HepG2 (cell line): ENCODE measurements around the gene DAZAP1. TPM values are rescaled to one million over a fixed set of nuclear protein-coding genes. Genes with fewer than 3 reads are reported as not detected.
A peak's percentile ranks its signal among the peaks of the same experiment; 100 is the strongest.

Experiments
- BCL6 ChIP-seq: IDR thresholded peaks from 2 replicates; pipeline ENCODE4 v1.6.1; 2016; ENCODE audit warnings: missing genetic modification reagents, missing compliant biosample characterization
- CENPT ChIP-seq: sonication (generic); formaldehyde crosslinking; IDR thresholded peaks from 2 replicates; pipeline ENCODE4 v1.8.0; 2022; ENCODE audit warnings: low read depth, mild to moderate bottlenecking, moderate library complexity, missing genetic modification reagents
- JUN ChIP-seq: sonication (generic); formaldehyde crosslinking; IDR thresholded peaks from 2 replicates; pipeline ENCODE4 v1.4.0; 2020; ENCODE audit warnings: mild to moderate bottlenecking, missing genetic modification reagents
- NR1H2 ChIP-seq: sonication (generic); formaldehyde crosslinking; IDR thresholded peaks from 2 replicates; pipeline ENCODE4 v1.8.1; 2022; ENCODE audit warnings: low read depth, missing genetic modification reagents, borderline replicate concordance
- NRL ChIP-seq: sonication (generic); formaldehyde crosslinking; IDR thresholded peaks from 2 replicates; pipeline ENCODE4 v1.5.0; 2020; ENCODE audit warnings: missing genetic modification reagents, mild to moderate bottlenecking, moderate library complexity, borderline replicate concordance
- SALL1 ChIP-seq: sonication (generic); formaldehyde crosslinking; IDR thresholded peaks from 2 replicates; pipeline ENCODE4 v1.8.0; 2022; ENCODE audit warnings: mild to moderate bottlenecking, missing genetic modification reagents
- SETDB1 ChIP-seq: sonication (generic); formaldehyde crosslinking; IDR thresholded peaks from 2 replicates; pipeline ENCODE4 v1.5.1; 2020; ENCODE audit warnings: missing genetic modification reagents, mild to moderate bottlenecking, borderline replicate concordance
- SNAPC2 ChIP-seq: sonication (generic); formaldehyde crosslinking; IDR thresholded peaks from 2 replicates; pipeline ENCODE4 v1.8.1; 2022; ENCODE audit warnings: mild to moderate bottlenecking, missing genetic modification reagents
- U2AF2 ChIP-seq: fragments of 200-400 bp; formaldehyde crosslinking; IDR thresholded peaks from 2 replicates; pipeline ENCODE4 v1.6.1; 2017; ENCODE audit warnings: low read depth, mild to moderate bottlenecking, low read length
- ZEB1 ChIP-seq: IDR thresholded peaks from 2 replicates; pipeline ENCODE4 v1.6.1; 2012; ENCODE audit warnings: mild to moderate bottlenecking, low read depth, inconsistent platforms; ENCODE audit not compliant: insufficient replicate concordance
- ZNF17 ChIP-seq: sonication (generic); formaldehyde crosslinking; IDR thresholded peaks from 2 replicates; pipeline ENCODE4 v1.5.0; 2020; ENCODE audit warnings: mild to moderate bottlenecking, missing genetic modification reagents
- ZUFSP ChIP-seq: sonication (generic); formaldehyde crosslinking; IDR thresholded peaks from 2 replicates; pipeline ENCODE4 v1.9.0; 2021; ENCODE audit warnings: missing genetic modification reagents, mild to moderate bottlenecking, borderline replicate concordance
- polyA plus RNA-seq, 8 experiments: library from polyadenylated mRNA; depleted of rRNA in 3 of 8; stranded (reverse) in 7 of 8; unstranded in 1 of 8; fragments of >200 nt; fragmentation: Illumina TruSeq in 4 of 8; extraction: Trizol in 4 of 8; gene quantifications; 2 replicates each; pipeline versions ENCODE4 v1.2.1 to v1.2.3, GENCODE V29; 2011 to 2016; ENCODE audit warnings: low read depth in 4 of 8, missing spikeins in 1 of 8, mixed read lengths in 1 of 8; ENCODE audit not compliant: insufficient read depth in 1 of 8
- total RNA-seq, 5 experiments: library from RNA; depleted of rRNA; stranded (reverse); fragments of >200 nt; fragmentation: Illumina TruSeq; extraction: Trizol; gene quantifications; 2 replicates each; pipeline ENCODE4 v1.2.3, GENCODE V29; 2016; ENCODE audit warnings: low read depth in 1 of 5
- TF ChIP-seq, protein P1 (sequence below): sonication (generic); formaldehyde crosslinking; IDR thresholded peaks from 2 replicates; pipeline ENCODE4 v1.8.1; 2023; ENCODE audit warnings: missing genetic modification reagents, inconsistent platforms, borderline replicate concordance
- TF ChIP-seq, protein P2 (sequence below): sonication (generic); formaldehyde crosslinking; IDR thresholded peaks from 2 replicates; pipeline ENCODE4 v1.4.0; 2020; ENCODE audit warnings: mild to moderate bottlenecking, missing genetic modification reagents
- TF ChIP-seq, protein P3 (sequence below): sonication (generic); formaldehyde crosslinking; IDR thresholded peaks from 2 replicates; pipeline ENCODE4 v1.4.0; 2020; ENCODE audit warnings: mild to moderate bottlenecking, missing genetic modification reagents

Gene DAZAP1
- total and polyA plus RNA-seq, 2 of the 13 experiments (the other 11 are each of a cell fraction or from before 2014, with no cell fraction given): 63.3 to 79.2 TPM

- TF ChIP-seq, protein P1, sequence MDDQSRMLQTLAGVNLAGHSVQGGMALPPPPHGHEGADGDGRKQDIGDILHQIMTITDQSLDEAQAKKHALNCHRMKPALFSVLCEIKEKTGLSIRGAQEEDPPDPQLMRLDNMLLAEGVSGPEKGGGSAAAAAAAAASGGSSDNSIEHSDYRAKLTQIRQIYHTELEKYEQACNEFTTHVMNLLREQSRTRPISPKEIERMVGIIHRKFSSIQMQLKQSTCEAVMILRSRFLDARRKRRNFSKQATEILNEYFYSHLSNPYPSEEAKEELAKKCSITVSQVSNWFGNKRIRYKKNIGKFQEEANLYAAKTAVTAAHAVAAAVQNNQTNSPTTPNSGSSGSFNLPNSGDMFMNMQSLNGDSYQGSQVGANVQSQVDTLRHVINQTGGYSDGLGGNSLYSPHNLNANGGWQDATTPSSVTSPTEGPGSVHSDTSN (CRISPR knock-in tag): peak; percentile 70; the same call in 1 of the 2 replicates
- TF ChIP-seq ZNF17 (no peak), NRL (peak; percentile 97; the same call in 1 of the 2 replicates), JUN (CRISPR knock-in tag) (peak; percentile 39; the same call in 1 of the 2 replicates), NR1H2 (CRISPR knock-in tag) (peak; percentile 97), BCL6 (CRISPR knock-in tag) (peak; percentile 69; the same call in 1 of the 2 replicates), U2AF2 (no peak), SNAPC2 (CRISPR knock-in tag) (no peak), ZEB1 (no peak), SALL1 (CRISPR knock-in tag) (peak; percentile 94), CENPT (0 out of 2 replicates have a peak, but pooled peaks have one; percentile 56), SETDB1 (no peak), ZUFSP (CRISPR knock-in tag) (no peak)
- TF ChIP-seq, protein P2, sequence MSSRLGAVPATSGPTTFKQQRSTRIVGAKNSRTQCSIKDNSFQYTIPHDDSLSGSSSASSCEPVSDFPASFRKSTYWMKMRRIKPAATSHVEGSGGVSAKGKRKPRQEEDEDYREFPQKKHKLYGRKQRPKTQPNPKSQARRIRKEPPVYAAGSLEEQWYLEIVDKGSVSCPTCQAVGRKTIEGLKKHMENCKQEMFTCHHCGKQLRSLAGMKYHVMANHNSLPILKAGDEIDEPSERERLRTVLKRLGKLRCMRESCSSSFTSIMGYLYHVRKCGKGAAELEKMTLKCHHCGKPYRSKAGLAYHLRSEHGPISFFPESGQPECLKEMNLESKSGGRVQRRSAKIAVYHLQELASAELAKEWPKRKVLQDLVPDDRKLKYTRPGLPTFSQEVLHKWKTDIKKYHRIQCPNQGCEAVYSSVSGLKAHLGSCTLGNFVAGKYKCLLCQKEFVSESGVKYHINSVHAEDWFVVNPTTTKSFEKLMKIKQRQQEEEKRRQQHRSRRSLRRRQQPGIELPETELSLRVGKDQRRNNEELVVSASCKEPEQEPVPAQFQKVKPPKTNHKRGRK (CRISPR knock-in tag): 0 out of 2 replicates have a peak, but pooled peaks have one; percentile 12
- TF ChIP-seq, protein P3, sequence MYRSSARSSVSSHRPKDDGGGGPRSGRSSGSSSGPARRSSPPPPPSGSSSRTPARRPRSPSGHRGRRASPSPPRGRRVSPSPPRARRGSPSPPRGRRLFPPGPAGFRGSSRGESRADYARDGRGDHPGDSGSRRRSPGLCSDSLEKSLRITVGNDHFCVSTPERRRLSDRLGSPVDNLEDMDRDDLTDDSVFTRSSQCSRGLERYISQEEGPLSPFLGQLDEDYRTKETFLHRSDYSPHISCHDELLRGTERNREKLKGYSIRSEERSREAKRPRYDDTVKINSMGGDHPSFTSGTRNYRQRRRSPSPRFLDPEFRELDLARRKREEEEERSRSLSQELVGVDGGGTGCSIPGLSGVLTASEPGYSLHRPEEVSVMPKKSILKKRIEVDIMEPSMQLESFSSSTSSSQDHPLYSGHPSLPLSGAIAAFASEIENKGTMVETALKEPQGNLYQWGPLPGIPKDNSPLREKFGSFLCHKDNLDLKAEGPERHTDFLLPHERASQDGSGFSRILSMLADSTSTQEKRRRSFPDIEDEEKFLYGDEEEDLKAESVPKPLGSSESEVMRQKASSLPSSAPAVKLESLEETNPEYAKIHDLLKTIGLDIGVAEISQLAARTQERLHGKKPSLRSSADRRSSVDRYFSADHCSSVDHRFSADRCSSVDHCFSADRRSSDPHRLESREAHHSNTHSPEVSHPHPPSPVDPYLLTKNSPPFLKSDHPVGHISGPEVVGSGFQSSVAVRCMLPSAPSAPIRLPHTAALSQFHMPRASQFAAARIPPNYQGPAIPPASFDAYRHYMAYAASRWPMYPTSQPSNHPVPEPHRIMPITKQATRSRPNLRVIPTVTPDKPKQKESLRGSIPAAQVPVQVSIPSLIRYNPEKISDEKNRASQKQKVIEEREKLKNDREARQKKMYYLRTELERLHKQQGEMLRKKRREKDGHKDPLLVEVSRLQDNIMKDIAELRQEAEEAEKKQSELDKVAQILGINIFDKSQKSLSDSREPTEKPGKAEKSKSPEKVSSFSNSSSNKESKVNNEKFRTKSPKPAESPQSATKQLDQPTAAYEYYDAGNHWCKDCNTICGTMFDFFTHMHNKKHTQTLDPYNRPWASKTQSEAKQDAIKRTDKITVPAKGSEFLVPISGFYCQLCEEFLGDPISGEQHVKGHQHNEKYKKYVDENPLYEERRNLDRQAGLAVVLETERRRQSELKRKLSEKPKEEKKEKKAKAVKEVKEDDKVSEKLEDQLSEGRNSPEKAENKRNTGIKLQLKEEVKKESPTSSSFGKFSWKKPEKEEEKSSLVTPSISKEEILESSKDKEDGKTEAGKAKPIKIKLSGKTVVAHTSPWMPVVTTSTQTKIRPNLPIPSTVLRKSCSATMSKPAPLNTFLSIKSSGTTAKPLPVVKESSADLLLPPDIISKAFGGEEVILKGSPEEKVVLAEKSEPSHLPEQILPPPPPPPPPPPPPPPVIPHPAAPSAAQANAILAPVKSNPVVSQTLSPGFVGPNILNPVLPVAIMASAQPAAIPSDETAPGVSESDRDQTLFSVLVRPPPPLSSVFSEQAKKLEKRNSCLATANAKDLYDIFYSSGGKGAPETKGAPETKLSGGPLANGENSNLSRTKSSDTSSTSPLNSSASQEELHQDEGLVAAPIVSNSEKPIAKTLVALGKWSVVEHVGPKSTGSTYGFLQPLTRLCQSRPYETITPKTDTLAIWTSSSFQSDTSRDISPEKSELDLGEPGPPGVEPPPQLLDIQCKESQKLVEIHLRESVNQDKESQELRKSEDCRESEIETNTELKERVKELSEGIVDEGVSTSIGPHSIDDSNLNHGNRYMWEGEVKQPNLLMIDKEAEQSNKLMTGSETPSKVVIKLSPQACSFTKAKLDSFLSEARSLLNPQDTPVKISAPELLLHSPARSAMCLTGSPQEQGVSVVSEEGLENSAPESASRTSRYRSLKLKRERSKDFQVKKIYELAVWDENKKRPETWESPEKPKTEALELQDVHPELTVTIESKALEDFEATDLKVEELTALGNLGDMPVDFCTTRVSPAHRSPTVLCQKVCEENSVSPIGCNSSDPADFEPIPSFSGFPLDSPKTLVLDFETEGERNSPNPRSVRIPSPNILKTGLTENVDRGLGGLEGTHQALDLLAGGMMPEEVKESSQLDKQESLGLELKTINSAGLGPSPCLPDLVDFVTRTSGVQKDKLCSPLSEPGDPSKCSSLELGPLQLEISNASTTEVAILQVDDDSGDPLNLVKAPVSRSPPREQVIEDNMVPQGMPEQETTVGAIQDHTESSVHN: peak; percentile 68; the same call in 1 of the 2 replicates
Observed at GRCh38 chr19:1438035-1438932, 30.9 kb downstream of the DAZAP1 start, which contains the start of gene RPS15 (continued).
